HEK293 (cell line): ENCODE measurements around the gene E2F1.

ENCODE experiments used
- CTCF ChIA-PET: fragments of 350-600 bp; formaldehyde crosslinking; extraction: SDS; loops from one replicate; lab custom pipeline; 2021; ENCODE audit warnings: antibody characterized with exemption; lab: Yijun Ruan, JAX
- POLR2A ChIA-PET: fragments of 300-600 bp; formaldehyde crosslinking; extraction: SDS; loops from one replicate; lab custom pipeline; 2020; ENCODE audit warnings: antibody characterized with exemption, inconsistent platforms; lab: Yijun Ruan, JAX
- H3K27ac ChIP-seq: fragments of 200-500 bp; sonication (Bioruptor generic); 2 replicates; pipeline ENCODE4 v1.5.1; 2014; ENCODE audit warnings: low read depth, low read length, control low read depth, inconsistent platforms; ENCODE audit errors: extremely low read depth
- H3K36me3 ChIP-seq, 2 experiments: fragments of 200-500 bp in 1 of 2; sonication (Bioruptor generic) in 1 of 2; 1 replicate in 1 of 2; 2 replicates in 1 of 2; pipeline ENCODE4 v1.5.1; 2014 to 2017; ENCODE audit warnings: inconsistent platforms in 2 of 2, low read length in 2 of 2; ENCODE audit not compliant: control insufficient read depth in 2 of 2, insufficient read depth in 1 of 2
- H3K4me1 ChIP-seq: fragments of 200-500 bp; sonication (Bioruptor generic); 2 replicates; pipeline ENCODE4 v1.5.1; 2014; ENCODE audit warnings: mild to moderate bottlenecking, low read length, inconsistent platforms; ENCODE audit not compliant: control insufficient read depth, insufficient read depth
- H3K4me3 ChIP-seq: 2 replicates; pipeline ENCODE4 v1.5.1; 2011; ENCODE audit warnings: low read depth, mild to moderate bottlenecking, control low read depth, low read length, moderate library complexity
- H3K9me3 ChIP-seq: fragments of 200-500 bp; sonication (Bioruptor generic); 2 replicates; pipeline ENCODE4 v1.5.1; 2014; ENCODE audit warnings: low read depth, low read length, inconsistent platforms; ENCODE audit not compliant: control insufficient read depth, insufficient read depth
- BCL6B ChIP-seq: fragments of 450-650 bp; formaldehyde crosslinking; IDR thresholded peaks from 2 replicates; pipeline ENCODE4 v1.5.1; 2017; ENCODE audit warnings: missing biosample characterization, missing genetic modification characterization
- FEZF1 ChIP-seq: fragments of 450-650 bp; formaldehyde crosslinking; IDR thresholded peaks from 2 replicates; pipeline ENCODE4 v1.5.1; 2016; ENCODE audit warnings: missing biosample characterization, missing genetic modification characterization
- GFI1B ChIP-seq: fragments of 450-650 bp; formaldehyde crosslinking; IDR thresholded peaks from 2 replicates; pipeline ENCODE4 v1.5.1; 2016; ENCODE audit warnings: missing biosample characterization, missing genetic modification characterization
- GLIS1 ChIP-seq: fragments of 450-650 bp; formaldehyde crosslinking; IDR thresholded peaks from 2 replicates; pipeline ENCODE4 v1.5.1; 2016; ENCODE audit warnings: missing biosample characterization, missing genetic modification characterization
- KLF7 ChIP-seq: fragments of 450-650 bp; formaldehyde crosslinking; IDR thresholded peaks from 2 replicates; pipeline ENCODE4 v1.5.1; 2016; ENCODE audit warnings: missing biosample characterization, missing genetic modification characterization, borderline replicate concordance
- MYNN ChIP-seq: fragments of 450-650 bp; formaldehyde crosslinking; IDR thresholded peaks from 2 replicates; pipeline ENCODE4 v1.5.1; 2016; ENCODE audit warnings: missing biosample characterization, missing genetic modification characterization, borderline replicate concordance
- MZF1 ChIP-seq: fragments of 450-650 bp; formaldehyde crosslinking; IDR thresholded peaks from 2 replicates; pipeline ENCODE4 v1.5.1; 2017; ENCODE audit warnings: missing biosample characterization, missing genetic modification characterization, borderline replicate concordance
- ZBTB1 ChIP-seq: fragments of 450-650 bp; formaldehyde crosslinking; IDR thresholded peaks from 2 replicates; pipeline ENCODE4 v1.5.1; 2016; ENCODE audit warnings: missing biosample characterization, missing genetic modification characterization
- ZBTB21 ChIP-seq: fragments of 450-650 bp; formaldehyde crosslinking; IDR thresholded peaks from 2 replicates; pipeline ENCODE4 v1.5.1; 2017; ENCODE audit warnings: missing biosample characterization, missing genetic modification characterization
- ZNF121 ChIP-seq: fragments of 450-650 bp; formaldehyde crosslinking; IDR thresholded peaks from 2 replicates; pipeline ENCODE4 v1.5.1; 2016; ENCODE audit warnings: missing biosample characterization, missing genetic modification characterization
- ZNF211 ChIP-seq: fragments of 450-650 bp; formaldehyde crosslinking; IDR thresholded peaks from 2 replicates; pipeline ENCODE4 v1.5.1; 2016; ENCODE audit warnings: low read depth, missing biosample characterization, missing genetic modification characterization
- ZNF274 ChIP-seq, 2 experiments: fragments of 200-500 bp in 1 of 2; fragments of 450-650 bp in 1 of 2; sonication (Bioruptor generic) in 1 of 2; formaldehyde crosslinking in 1 of 2; IDR thresholded peaks; 2 replicates each; pipeline versions ENCODE4 v1.5.1 to v1.6.1; 2014 to 2016; ENCODE audit warnings: borderline replicate concordance in 1 of 2, inconsistent platforms in 1 of 2, low read length in 1 of 2, missing biosample characterization in 1 of 2, missing genetic modification characterization in 1 of 2
- ZNF362 ChIP-seq: fragments of 450-650 bp; formaldehyde crosslinking; IDR thresholded peaks from 2 replicates; pipeline ENCODE4 v1.5.1; 2016; ENCODE audit warnings: missing biosample characterization, missing genetic modification characterization
- ZNF530 ChIP-seq: fragments of 450-650 bp; formaldehyde crosslinking; IDR thresholded peaks from 2 replicates; pipeline ENCODE4 v1.5.1; 2016; ENCODE audit warnings: low read depth, missing biosample characterization, missing genetic modification characterization
- ZNF571 ChIP-seq: fragments of 450-650 bp; formaldehyde crosslinking; IDR thresholded peaks from 2 replicates; pipeline ENCODE4 v1.5.0; 2017; ENCODE audit warnings: missing biosample characterization, missing genetic modification characterization
- ZNF670 ChIP-seq: fragments of 450-650 bp; formaldehyde crosslinking; IDR thresholded peaks from 2 replicates; pipeline ENCODE4 v1.5.1; 2016; ENCODE audit warnings: missing biosample characterization, missing genetic modification characterization, low read depth
- ZNF692 ChIP-seq: fragments of 450-650 bp; formaldehyde crosslinking; IDR thresholded peaks from 2 replicates; pipeline ENCODE4 v1.5.1; 2016; ENCODE audit warnings: missing biosample characterization, missing genetic modification characterization
- ZNF707 ChIP-seq: fragments of 450-650 bp; formaldehyde crosslinking; IDR thresholded peaks from 2 replicates; pipeline ENCODE4 v1.5.1; 2016; ENCODE audit warnings: missing biosample characterization, missing genetic modification characterization
- ZNF76 ChIP-seq: fragments of 450-650 bp; formaldehyde crosslinking; IDR thresholded peaks from 2 replicates; pipeline ENCODE4; 2016; ENCODE audit warnings: low read depth, missing biosample characterization, missing genetic modification characterization, borderline replicate concordance
- ZNF843 ChIP-seq: fragments of 450-650 bp; formaldehyde crosslinking; IDR thresholded peaks from 2 replicates; pipeline ENCODE4 v1.5.1; 2016; ENCODE audit warnings: missing biosample characterization, missing genetic modification characterization
- TF ChIP-seq, protein P1 (sequence below): fragments of 450-650 bp; formaldehyde crosslinking; IDR thresholded peaks from 2 replicates; pipeline ENCODE4 v1.5.1; 2016; ENCODE audit warnings: missing biosample characterization, missing genetic modification characterization

The E2F1 gene

DNA sequence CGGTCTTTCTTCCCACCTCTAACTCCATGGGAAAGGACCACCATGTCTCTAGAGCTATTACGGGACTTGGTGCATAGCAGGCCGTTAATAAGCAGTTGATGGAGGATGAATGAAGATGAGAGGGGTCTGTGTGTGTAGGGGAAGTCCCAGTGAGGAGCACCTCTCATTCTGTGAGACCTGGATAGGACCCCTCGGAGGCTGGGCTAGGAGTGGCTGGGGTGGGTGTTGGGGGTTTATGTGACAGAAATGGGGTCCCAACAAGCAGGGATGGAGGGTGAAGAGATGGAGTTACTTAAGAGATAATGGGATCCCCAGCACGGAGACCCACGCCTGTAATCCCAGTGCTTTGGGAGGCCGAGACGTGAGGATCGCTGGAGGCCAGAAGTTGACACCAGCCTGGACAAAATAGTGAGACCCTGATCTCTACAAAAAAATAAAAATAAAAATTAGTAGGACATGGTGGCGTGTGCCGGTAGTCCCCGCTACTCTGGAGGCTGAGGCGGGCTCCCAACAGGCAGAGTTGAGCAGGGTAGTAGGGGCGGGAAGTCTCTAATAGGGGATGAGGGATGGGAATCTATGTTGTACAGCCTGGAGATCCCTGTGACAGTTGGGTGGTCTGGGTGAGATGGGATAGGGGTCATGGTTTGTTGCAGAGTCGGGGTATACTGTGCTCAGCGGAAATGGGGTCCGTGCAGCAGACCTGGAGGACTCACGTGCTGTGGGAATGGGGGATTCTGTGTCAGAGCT is 44.9 kb upstream of the E2F1 start:
- Histone ChIP-seq H3K36me3 (no peaks in the 10 kb centered on the region), H3K9me3 (no peaks in the 10 kb centered on the region), H3K27ac (peak overlapping the region; percentile 88; the same call in 1 of the 2 replicates), H3K4me1 (no peaks in the 10 kb centered on the region), H3K4me3 (peak overlapping the region; percentile 37)
- ChIA-PET CTCF (interaction anchor here (0.5 to 1.0 kb wide), 3 partner anchors 44 to 275 kb away, joined by 3 read pairs; no protein-coding TSS in a partner anchor), POLR2A (interaction anchor here (1.9 kb wide), 1 partner anchor 46 kb away, joined by 8 read pairs; no protein-coding TSS in a partner anchor)
- TF ChIP-seq ZNF121 (tag by site-specific recombination) (peak; percentile 9; the same call in 1 of the 2 replicates), MZF1 (tag by site-specific recombination) (no peak), ZBTB1 (tag by site-specific recombination) (no peak)

DNA sequence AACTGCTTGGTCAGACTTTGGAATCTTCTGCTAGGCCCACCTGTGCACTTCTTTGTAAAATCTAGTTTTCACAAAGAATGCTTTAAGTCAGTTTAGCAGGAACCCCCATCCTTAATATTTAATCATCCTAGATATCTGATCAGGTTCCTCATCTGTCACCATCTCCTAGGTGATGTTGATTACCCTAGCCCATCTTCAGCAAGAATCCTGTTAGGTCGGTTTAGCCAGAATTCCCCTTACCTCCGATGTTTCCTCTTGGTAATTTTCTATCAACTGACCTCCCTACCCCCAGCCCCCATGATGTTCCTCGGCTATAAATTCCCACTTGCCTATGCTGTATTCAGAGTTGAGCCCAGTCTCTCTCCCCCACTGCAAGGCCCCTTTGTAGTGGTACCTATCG is 42.9 kb upstream of the E2F1 start:
- POLR2A ChIA-PET, result no interaction called here
- CTCF ChIA-PET, result no interaction called here
- no peak overlapping the region for H3K4me3 ChIP-seq
- no peak overlapping the region for H3K27ac ChIP-seq
- H3K9me3 ChIP-seq, result no peaks in the 10 kb centered on the region
- TF ChIP-seq ZNF670 (tag by site-specific recombination) (no peak), KLF7 (tag by site-specific recombination) (no peak), ZNF211 (tag by site-specific recombination) (no peak), ZNF707 (tag by site-specific recombination) (no peak), ZNF843 (tag by site-specific recombination) (no peak), ZNF76 (tag by site-specific recombination) (no peak), ZNF530 (tag by site-specific recombination) (no peak), MYNN (no peak), ZNF692 (tag by site-specific recombination) (no peak), FEZF1 (no peak)
- no peaks in the 10 kb centered on the region for H3K36me3 ChIP-seq
- no peaks in the 10 kb centered on the region for H3K4me1 ChIP-seq

DNA sequence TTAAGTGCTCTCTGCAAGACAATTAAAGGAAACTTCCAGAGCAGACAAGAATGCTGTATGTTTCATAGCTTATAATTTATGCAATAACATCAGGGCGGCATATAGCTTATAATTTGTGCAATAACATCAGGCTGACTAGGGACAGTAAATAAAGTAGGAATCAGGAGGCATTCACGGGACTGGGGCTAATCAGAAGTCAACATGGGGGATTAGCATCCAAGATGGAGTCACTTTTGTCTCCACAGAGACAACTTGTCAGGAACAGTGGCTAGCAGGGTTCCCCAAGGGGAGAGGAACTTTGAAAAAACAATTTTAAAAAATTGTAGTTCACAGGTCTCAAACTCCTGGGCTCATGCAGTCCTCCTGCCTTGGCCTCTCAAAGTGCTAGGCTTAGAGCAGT is 42.3 kb upstream of the E2F1 start:
- CTCF ChIA-PET, result no interaction called here
- Histone ChIP-seq H3K27ac (no peak overlapping the region), H3K4me3 (no peak overlapping the region), H3K4me1 (no peaks in the 10 kb centered on the region), H3K36me3 (no peaks in the 10 kb centered on the region), H3K9me3 (no peaks in the 10 kb centered on the region)
- POLR2A ChIA-PET, result no interaction called here
- TF ChIP-seq ZNF274 (IDR thresholded peaks at IDR 0.05; ENCODE audit: low read length) (no peak), ZNF274 (tag by site-specific recombination; IDR thresholded peaks at IDR 0.05; ENCODE audit: borderline replicate concordance) (no peak), ZNF692 (tag by site-specific recombination) (no peak), GLIS1 (tag by site-specific recombination) (no peak), ZNF670 (tag by site-specific recombination) (no peak), BCL6B (tag by site-specific recombination) (no peak), ZBTB21 (no peak), ZNF571 (no peak), ZNF76 (tag by site-specific recombination) (no peak), ZNF362 (no peak), GFI1B (tag by site-specific recombination) (no peak)
- TF ChIP-seq, protein P1, sequence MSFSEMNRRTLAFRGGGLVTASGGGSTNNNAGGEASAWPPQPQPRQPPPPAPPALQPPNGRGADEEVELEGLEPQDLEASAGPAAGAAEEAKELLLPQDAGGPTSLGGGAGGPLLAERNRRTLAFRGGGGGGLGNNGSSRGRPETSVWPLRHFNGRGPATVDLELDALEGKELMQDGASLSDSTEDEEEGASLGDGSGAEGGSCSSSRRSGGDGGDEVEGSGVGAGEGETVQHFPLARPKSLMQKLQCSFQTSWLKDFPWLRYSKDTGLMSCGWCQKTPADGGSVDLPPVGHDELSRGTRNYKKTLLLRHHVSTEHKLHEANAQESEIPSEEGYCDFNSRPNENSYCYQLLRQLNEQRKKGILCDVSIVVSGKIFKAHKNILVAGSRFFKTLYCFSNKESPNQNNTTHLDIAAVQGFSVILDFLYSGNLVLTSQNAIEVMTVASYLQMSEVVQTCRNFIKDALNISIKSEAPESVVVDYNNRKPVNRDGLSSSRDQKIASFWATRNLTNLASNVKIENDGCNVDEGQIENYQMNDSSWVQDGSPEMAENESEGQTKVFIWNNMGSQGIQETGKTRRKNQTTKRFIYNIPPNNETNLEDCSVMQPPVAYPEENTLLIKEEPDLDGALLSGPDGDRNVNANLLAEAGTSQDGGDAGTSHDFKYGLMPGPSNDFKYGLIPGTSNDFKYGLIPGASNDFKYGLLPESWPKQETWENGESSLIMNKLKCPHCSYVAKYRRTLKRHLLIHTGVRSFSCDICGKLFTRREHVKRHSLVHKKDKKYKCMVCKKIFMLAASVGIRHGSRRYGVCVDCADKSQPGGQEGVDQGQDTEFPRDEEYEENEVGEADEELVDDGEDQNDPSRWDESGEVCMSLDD (tag by site-specific recombination), result no peak
